ENCODE data around the gene RAD50.

- no peak for TF ChIP-seq MAX (IDR thresholded peaks at IDR 0.05; ENCODE audit: low read depth, low read length)
- TF ChIP-seq ATF3 (IDR thresholded peaks at IDR 0.05; ENCODE audit: borderline replicate concordance, extremely low read depth, low read depth, low read length) = no peak
- no peak for TF ChIP-seq CTCF (IDR thresholded peaks at IDR 0.05 in 2 of 3, conservative IDR thresholded peaks at IDR 0.05 in 1 of 3; ENCODE audit: control insufficient read depth in 2 of 3, extremely low read depth in 1 of 3, insufficient read depth in 1 of 3, low read depth in 3 of 3, low read length in 3 of 3)
- TF ChIP-seq POLR2AphosphoS5 (IDR thresholded peaks at IDR 0.05; ENCODE audit: low read length) = no peak
- TF ChIP-seq ZNF592 (IDR thresholded peaks at IDR 0.05) = no peak
- TF ChIP-seq NFYA (IDR thresholded peaks at IDR 0.05; ENCODE audit: borderline replicate concordance, low read depth, low read length) = no peak
- no peak for TF ChIP-seq EZH2 (IDR thresholded peaks at IDR 0.05; ENCODE audit: borderline replicate concordance, control insufficient read depth, low read depth, low read length)
- TF ChIP-seq POLR2A (IDR thresholded peaks at IDR 0.05; ENCODE audit: low read depth, low read length) = no peak
Observed at GRCh38 chr5:132658381-132659302, 101.9 kb downstream of the RAD50 start.

Data from GM12878 (cell line).